ENCODE data around the gene RNF26. TPM values are rescaled to one million over a fixed set of nuclear protein-coding genes. Genes with fewer than 3 reads are reported as not detected.
A peak's percentile ranks its signal among the peaks of the same experiment; 100 is the strongest.

Gene RNF26
- total and polyA plus RNA-seq, 10 of the 15 experiments (the other 5 are each of a cell fraction or from before 2014, with no cell fraction given) = 2.8 to 54.5 (median 17.7) TPM

- TF ChIP-seq NR2F1 (conservative IDR thresholded peaks at IDR 0.05) (no peak), NR2C1 (IDR thresholded peaks at IDR 0.05) (no peak), CEBPZ (IDR thresholded peaks at IDR 0.05; ENCODE audit: low read depth, low read length) (no peak), HDGF (IDR thresholded peaks at IDR 0.05) (no peak)
Observed at GRCh38 chr11:119338965-119339588, 4.8 kb downstream of the RNF26 start (continued).

- peaks cover 9 to 11% of the 10 kb centered on the region in 2 experiments for H3K27me3 ChIP-seq (replicated peaks in 1 of 2; ENCODE audit: control insufficient read depth in 2 of 2, insufficient read depth in 2 of 2, low read length in 1 of 2)
- no peak for TF ChIP-seq MLLT1 (IDR thresholded peaks at IDR 0.05)
- no peak for TF ChIP-seq EP300 (IDR thresholded peaks at IDR 0.05; ENCODE audit: borderline replicate concordance in 1 of 2, control insufficient read depth in 1 of 2, low read depth in 2 of 2, low read length in 2 of 2)
- no peak for TF ChIP-seq MTA2 (IDR thresholded peaks at IDR 0.05; ENCODE audit: low read depth)
- no peak for TF ChIP-seq USF2 (IDR thresholded peaks at IDR 0.05; ENCODE audit: borderline replicate concordance, low read depth, low read length)
- no peak for TF ChIP-seq POLR2AphosphoS5 (IDR thresholded peaks at IDR 0.05; ENCODE audit: low read length)
- TF ChIP-seq FOXK2 (IDR thresholded peaks at IDR 0.05) = no peak
- no peak for TF ChIP-seq USF1 (IDR thresholded peaks at IDR 0.05; ENCODE audit: borderline replicate concordance, extremely low read length, insufficient read depth, low read depth, low read length)
- TF ChIP-seq BMI1 (IDR thresholded peaks at IDR 0.05; ENCODE audit: borderline replicate concordance) = no peak
- no peak for TF ChIP-seq MTA3 (IDR thresholded peaks at IDR 0.05; ENCODE audit: borderline replicate concordance, low read length)
- no peak for TF ChIP-seq NFYA (IDR thresholded peaks at IDR 0.05; ENCODE audit: borderline replicate concordance, low read depth, low read length)
Observed at GRCh38 chr11:119339589-119340334, 5.4 kb downstream of the RNF26 start.

More at GRCh38 chr11:119339589-119340334, 5.4 kb downstream of the RNF26 start:
- H3K9me3 ChIP-seq (replicated peaks; ENCODE audit: control insufficient read depth, insufficient read depth, low read length) = no peaks in the 10 kb centered on the region
- H4K20me1 ChIP-seq (ENCODE audit: control insufficient read depth, insufficient read depth) = no peaks in the 10 kb centered on the region
- DNase-seq (ENCODE audit: low read depth, low spot score) (no peak), FAIRE-seq (no peak), ATAC-seq (peak; percentile 63)
- H2AFZ ChIP-seq (ENCODE audit: control insufficient read depth, low read depth, low read length) = no peak overlapping the region
- in situ Hi-C loops (cut with MboI) = no loop called here
- H3K9ac ChIP-seq (ENCODE audit: control insufficient read depth, insufficient read depth, low read length) = no peak overlapping the region
- no TSS peak for BruUV-seq (replicated peaks)
- ChIA-PET SMC1A (ENCODE audit: uncharacterized antibody, unreplicated experiment) (interaction anchor here (1.1 to 1.5 kb wide), 2 partner anchors 18 to 77 kb away, joined by 3 read pairs; no protein-coding TSS in a partner anchor), POLR2A (no interaction called here), CTCF (interaction anchor here (0.6 to 3.7 kb wide), 12 partner anchors 8 to 475 kb away, joined by 3 to 45 read pairs (median 4); partner anchors contain the start of genes MFRP, NLRX1 and USP2), RAD21 (ENCODE audit: unreplicated experiment) (no interaction called here)
- H3K27ac ChIP-seq (ENCODE audit: control insufficient read depth, insufficient read depth) = no peak overlapping the region
- peaks cover 9% of the 10 kb centered on the region for H3K79me2 ChIP-seq (ENCODE audit: control insufficient read depth, insufficient read depth, low read length)
- no peaks in the 10 kb centered on the region for H3K36me3 ChIP-seq (ENCODE audit: control insufficient read depth in 2 of 2, insufficient read depth in 2 of 2, low read length in 1 of 2)
- H3K4me1 ChIP-seq (ENCODE audit: control insufficient read depth, insufficient read depth, low read length) = peaks cover 8% of the 10 kb centered on the region
- intact Hi-C loops (cut with micrococcal nuclease; ENCODE audit: unreplicated experiment) = loop anchor here (5.0 kb wide), 2 partner anchors 133 to 272 kb away; partner anchors contain the start of gene VPS11
- H3K4me2 ChIP-seq (ENCODE audit: control insufficient read depth, insufficient read depth) = 0 out of 2 replicates have a peak overlapping the region, but pooled peaks have one; percentile 9
- no peak overlapping the region for H3K4me3 ChIP-seq
- 33% methylated on average over 54 of the region's 86 CpGs for WGBS (ENCODE audit: insufficient coverage, insufficient replicate concordance, low lambda C conversion rate, missing lambda C conversion rate)
